ENCODE results near the gene PSMB4.

DNA sequence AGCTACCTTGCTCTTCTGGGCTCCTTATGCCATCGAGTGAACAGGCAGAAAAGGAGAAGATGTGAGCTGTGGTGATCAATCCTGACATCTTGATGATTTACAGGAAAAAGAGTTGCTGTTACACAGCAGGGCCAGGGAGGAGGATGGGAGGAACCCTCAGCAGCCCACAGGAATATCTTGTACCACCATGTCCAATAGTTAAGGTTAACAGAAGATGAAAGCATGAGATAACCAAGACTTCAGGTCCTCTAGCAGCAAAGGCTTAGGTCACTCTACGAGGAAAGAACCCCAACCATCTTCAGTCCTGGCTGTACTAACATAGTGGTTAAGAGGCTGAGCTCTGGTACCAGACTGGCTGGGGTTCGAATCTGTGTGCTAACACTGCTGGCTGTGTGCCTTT is 14.8 kb upstream of the PSMB4 start:
- TF ChIP-seq, protein P1, sequence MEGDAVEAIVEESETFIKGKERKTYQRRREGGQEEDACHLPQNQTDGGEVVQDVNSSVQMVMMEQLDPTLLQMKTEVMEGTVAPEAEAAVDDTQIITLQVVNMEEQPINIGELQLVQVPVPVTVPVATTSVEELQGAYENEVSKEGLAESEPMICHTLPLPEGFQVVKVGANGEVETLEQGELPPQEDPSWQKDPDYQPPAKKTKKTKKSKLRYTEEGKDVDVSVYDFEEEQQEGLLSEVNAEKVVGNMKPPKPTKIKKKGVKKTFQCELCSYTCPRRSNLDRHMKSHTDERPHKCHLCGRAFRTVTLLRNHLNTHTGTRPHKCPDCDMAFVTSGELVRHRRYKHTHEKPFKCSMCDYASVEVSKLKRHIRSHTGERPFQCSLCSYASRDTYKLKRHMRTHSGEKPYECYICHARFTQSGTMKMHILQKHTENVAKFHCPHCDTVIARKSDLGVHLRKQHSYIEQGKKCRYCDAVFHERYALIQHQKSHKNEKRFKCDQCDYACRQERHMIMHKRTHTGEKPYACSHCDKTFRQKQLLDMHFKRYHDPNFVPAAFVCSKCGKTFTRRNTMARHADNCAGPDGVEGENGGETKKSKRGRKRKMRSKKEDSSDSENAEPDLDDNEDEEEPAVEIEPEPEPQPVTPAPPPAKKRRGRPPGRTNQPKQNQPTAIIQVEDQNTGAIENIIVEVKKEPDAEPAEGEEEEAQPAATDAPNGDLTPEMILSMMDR (IDR thresholded peaks at IDR 0.05) = no peak
- no peak for TF ChIP-seq ZFX (IDR thresholded peaks at IDR 0.05; ENCODE audit: borderline replicate concordance)
